ENCODE results near the gene COL5A1. TPM values are rescaled to one million over a fixed set of nuclear protein-coding genes. Genes with fewer than 3 reads are reported as not detected.

The COL5A1 gene
- total and polyA plus RNA-seq, 2 donors (not counting 1 experiment from before 2014, with no cell fraction given) = 72.8 to 109 TPM

DNA sequence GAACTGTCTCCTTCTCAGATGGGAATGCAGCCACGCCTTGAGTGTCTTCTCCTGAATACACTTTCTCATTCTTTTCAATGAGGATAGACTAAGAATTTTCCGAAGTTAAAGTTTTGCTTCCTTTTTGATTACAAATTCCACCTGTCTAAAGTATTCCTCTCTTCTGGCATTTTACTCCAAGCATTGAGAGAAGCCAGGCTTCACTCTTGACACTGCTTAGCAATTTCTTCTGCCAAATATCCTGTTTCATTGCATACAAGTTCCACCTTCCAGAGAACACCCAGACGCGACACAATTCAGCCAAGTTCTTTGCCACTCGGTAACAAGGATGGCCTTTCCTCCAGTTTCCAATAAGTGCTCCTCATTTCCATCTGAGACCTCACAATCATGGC, 35.6 kb upstream of the COL5A1 start:
- no peak for DNase-seq (ENCODE audit: low read depth in 2 of 2)
- Histone ChIP-seq H3K4me3 (replicated peaks in 1 of 4; ENCODE audit: control extremely low read depth in 1 of 4, insufficient read depth in 1 of 4, low read depth in 3 of 4, low read length in 4 of 4) (no peak overlapping the region), H3K4me1 (ENCODE audit: control insufficient read depth, extremely low read depth, insufficient read depth, low read length) (peaks cover 12% of the 10 kb centered on the region)

DNA sequence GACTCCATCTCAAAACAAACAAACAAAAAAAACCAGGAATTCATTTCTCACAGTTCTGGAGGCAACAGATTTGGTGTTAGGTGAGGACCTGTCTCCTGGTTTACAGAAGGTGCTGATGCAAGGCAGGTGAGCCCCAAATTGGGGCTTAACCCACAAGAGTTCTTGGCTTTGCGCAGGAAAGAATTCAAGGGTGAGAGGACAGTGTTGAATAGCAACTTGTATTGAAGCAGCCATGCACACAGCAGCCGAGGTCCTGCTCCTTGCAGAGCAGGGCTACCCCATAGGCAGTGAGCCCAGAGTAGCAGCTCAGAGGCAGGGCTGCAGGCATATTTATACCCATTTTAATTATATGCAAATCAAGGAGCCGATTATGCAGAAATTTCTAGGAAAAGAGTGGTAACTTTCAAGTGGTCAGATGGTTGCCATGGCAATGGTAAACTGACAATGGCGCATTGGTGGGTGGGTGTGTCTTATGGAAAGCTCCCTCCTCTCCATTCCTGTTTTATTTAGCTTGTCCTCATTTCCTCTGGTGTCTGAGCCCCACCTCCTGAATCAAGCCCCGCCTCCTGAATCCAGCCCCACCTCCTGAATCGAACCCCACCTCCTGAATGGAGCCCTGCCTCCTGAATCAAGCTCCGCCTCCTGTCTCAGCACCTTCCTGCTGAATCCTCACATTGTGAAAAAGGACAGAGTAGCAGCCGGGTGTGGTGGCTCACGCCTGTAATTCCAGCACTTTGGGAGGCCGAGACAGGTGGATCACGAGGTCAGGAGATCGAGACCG, 34.5 kb upstream of the COL5A1 start:
- H3K4me3 ChIP-seq (replicated peaks in 1 of 4; ENCODE audit: control extremely low read depth in 1 of 4, insufficient read depth in 1 of 4, low read depth in 3 of 4, low read length in 4 of 4) = no peak overlapping the region
- H4K20me1 ChIP-seq (ENCODE audit: control insufficient read depth, extremely low read depth, insufficient read depth, low read length) = no peaks in the 10 kb centered on the region
- no peak overlapping the region for H3K27ac ChIP-seq (ENCODE audit: insufficient read depth, low read length)
- no peak overlapping the region for H2AFZ ChIP-seq (ENCODE audit: low read length)
- no peak overlapping the region for H3K4me2 ChIP-seq (ENCODE audit: extremely low read depth, insufficient read depth, low read length)
- peaks cover 6% of the 10 kb centered on the region for H3K4me1 ChIP-seq (ENCODE audit: control insufficient read depth, extremely low read depth, insufficient read depth, low read length)
- H3K36me3 ChIP-seq (ENCODE audit: control insufficient read depth, insufficient read depth, low read length) = no peaks in the 10 kb centered on the region
- no peaks in the 10 kb centered on the region for H3K79me2 ChIP-seq (ENCODE audit: control insufficient read depth, insufficient read depth, low read length)
- no peak for TF ChIP-seq EZH2 (IDR thresholded peaks at IDR 0.05; ENCODE audit: low read length, missing control alignments)
- TF ChIP-seq, protein P1, sequence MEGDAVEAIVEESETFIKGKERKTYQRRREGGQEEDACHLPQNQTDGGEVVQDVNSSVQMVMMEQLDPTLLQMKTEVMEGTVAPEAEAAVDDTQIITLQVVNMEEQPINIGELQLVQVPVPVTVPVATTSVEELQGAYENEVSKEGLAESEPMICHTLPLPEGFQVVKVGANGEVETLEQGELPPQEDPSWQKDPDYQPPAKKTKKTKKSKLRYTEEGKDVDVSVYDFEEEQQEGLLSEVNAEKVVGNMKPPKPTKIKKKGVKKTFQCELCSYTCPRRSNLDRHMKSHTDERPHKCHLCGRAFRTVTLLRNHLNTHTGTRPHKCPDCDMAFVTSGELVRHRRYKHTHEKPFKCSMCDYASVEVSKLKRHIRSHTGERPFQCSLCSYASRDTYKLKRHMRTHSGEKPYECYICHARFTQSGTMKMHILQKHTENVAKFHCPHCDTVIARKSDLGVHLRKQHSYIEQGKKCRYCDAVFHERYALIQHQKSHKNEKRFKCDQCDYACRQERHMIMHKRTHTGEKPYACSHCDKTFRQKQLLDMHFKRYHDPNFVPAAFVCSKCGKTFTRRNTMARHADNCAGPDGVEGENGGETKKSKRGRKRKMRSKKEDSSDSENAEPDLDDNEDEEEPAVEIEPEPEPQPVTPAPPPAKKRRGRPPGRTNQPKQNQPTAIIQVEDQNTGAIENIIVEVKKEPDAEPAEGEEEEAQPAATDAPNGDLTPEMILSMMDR (conservative IDR thresholded peaks at IDR 0.05 in 1 of 2, IDR thresholded peaks at IDR 0.05 in 1 of 2; ENCODE audit: low read depth in 1 of 2, low read length in 2 of 2) = no peak
- H3K9me3 ChIP-seq (ENCODE audit: control insufficient read depth, insufficient read depth, low read depth, low read length) = no peaks in the 10 kb centered on the region
- no peaks in the 10 kb centered on the region for H3K27me3 ChIP-seq (ENCODE audit: control insufficient read depth, insufficient read depth, low read length)
- H3K9ac ChIP-seq (ENCODE audit: insufficient read depth, low read length) = no peak overlapping the region
- peak in 1 of 2 donors; percentile 51 for DNase-seq (ENCODE audit: low read depth in 2 of 2)

More for the DNA sequence above, 35.6 kb upstream of the COL5A1 start:
- H3K27ac ChIP-seq (ENCODE audit: insufficient read depth, low read length) = no peak overlapping the region
- no peaks in the 10 kb centered on the region for H3K36me3 ChIP-seq (ENCODE audit: control insufficient read depth, insufficient read depth, low read length)
- H3K9ac ChIP-seq (ENCODE audit: insufficient read depth, low read length) = no peak overlapping the region
- H2AFZ ChIP-seq (ENCODE audit: low read length) = no peak overlapping the region
- TF ChIP-seq, protein P1 (conservative IDR thresholded peaks at IDR 0.05 in 1 of 2, IDR thresholded peaks at IDR 0.05 in 1 of 2; ENCODE audit: low read depth in 1 of 2, low read length in 2 of 2) = no peak
- no peak for TF ChIP-seq EZH2 (IDR thresholded peaks at IDR 0.05; ENCODE audit: low read length, missing control alignments)
- H3K9me3 ChIP-seq (ENCODE audit: control insufficient read depth, insufficient read depth, low read depth, low read length) = no peaks in the 10 kb centered on the region
- H3K4me2 ChIP-seq (ENCODE audit: extremely low read depth, insufficient read depth, low read length) = no peak overlapping the region
- H3K27me3 ChIP-seq (ENCODE audit: control insufficient read depth, insufficient read depth, low read length) = no peaks in the 10 kb centered on the region
- H4K20me1 ChIP-seq (ENCODE audit: control insufficient read depth, extremely low read depth, insufficient read depth, low read length) = no peaks in the 10 kb centered on the region
- H3K79me2 ChIP-seq (ENCODE audit: control insufficient read depth, insufficient read depth, low read length) = no peaks in the 10 kb centered on the region

DNA sequence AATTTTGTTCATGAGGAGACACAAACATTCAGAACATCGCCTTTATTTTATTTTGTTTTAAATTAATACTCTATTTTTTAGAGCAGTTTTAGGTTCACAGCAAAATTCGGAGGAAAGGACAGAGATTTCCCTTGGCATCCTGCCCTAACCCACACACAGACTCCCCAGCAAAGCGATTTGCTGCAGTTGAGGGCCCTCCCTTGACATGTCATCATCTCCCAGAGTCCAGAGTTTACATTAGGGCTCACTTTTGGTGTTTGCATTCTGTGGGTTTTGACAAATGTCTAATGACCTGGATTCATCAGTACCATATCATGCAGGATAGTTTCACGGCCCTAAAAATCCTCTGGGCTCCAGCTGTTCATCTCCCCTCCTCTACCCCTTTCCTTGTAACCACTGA, 33.6 kb upstream of the COL5A1 start:
- no peaks in the 10 kb centered on the region for H3K9me3 ChIP-seq (ENCODE audit: control insufficient read depth, insufficient read depth, low read depth, low read length)
- H3K79me2 ChIP-seq (ENCODE audit: control insufficient read depth, insufficient read depth, low read length) = no peaks in the 10 kb centered on the region
- no peak overlapping the region for H3K27ac ChIP-seq (ENCODE audit: insufficient read depth, low read length)
- no peak overlapping the region for H3K4me3 ChIP-seq (replicated peaks in 1 of 4; ENCODE audit: control extremely low read depth in 1 of 4, insufficient read depth in 1 of 4, low read depth in 3 of 4, low read length in 4 of 4)
- H3K4me1 ChIP-seq (ENCODE audit: control insufficient read depth, extremely low read depth, insufficient read depth, low read length) = peaks cover 3% of the 10 kb centered on the region
- H3K27me3 ChIP-seq (ENCODE audit: control insufficient read depth, insufficient read depth, low read length) = no peaks in the 10 kb centered on the region
- H3K36me3 ChIP-seq (ENCODE audit: control insufficient read depth, insufficient read depth, low read length) = no peaks in the 10 kb centered on the region
- no peak overlapping the region for H2AFZ ChIP-seq (ENCODE audit: low read length)
- peak; percentile 50 to 61 for DNase-seq (ENCODE audit: low read depth in 2 of 2)
- H3K9ac ChIP-seq (ENCODE audit: insufficient read depth, low read length) = no peak overlapping the region
- TF ChIP-seq, protein P1 (conservative IDR thresholded peaks at IDR 0.05 in 1 of 2, IDR thresholded peaks at IDR 0.05 in 1 of 2; ENCODE audit: low read depth in 1 of 2, low read length in 2 of 2) = no peak
- TF ChIP-seq EZH2 (IDR thresholded peaks at IDR 0.05; ENCODE audit: low read length, missing control alignments) = no peak
- no peak overlapping the region for H3K4me2 ChIP-seq (ENCODE audit: extremely low read depth, insufficient read depth, low read length)
- no peaks in the 10 kb centered on the region for H4K20me1 ChIP-seq (ENCODE audit: control insufficient read depth, extremely low read depth, insufficient read depth, low read length)

All from fibroblast of lung (primary cell).